Measurements from ENCODE around the gene RNU6-8. TPM values are rescaled to one million over a fixed set of nuclear protein-coding genes. Genes with fewer than 3 reads are reported as not detected.

The RNU6-8 gene
- total RNA-seq, 1 experiment from 2014 or later: not detected

DNA sequence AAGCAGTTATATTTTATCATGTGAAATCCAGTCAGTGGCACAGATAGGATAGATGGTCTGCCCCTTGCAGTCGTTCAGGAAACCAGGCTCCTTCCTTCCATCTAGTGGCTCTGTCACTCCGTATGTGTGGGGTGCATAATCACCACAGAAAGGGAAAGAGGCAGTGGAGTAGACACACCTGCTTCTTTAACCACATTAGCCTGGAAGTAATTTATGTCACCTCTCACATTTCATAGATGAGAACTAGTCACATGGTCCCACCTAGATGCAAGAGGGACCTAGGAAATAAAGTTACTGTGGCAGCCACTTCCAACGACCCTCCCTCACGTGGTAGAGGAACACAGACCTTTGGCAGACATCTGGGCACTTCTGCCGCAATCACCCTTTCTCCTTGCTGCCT is 14.2 kb upstream of the RNU6-8 start:
- CTCF ChIA-PET: no interaction called here
- H3K9me2 ChIP-seq (ENCODE audit: insufficient read depth): no peaks in the 10 kb centered on the region
- POLR2A ChIA-PET (ENCODE audit: unreplicated experiment): no interaction called here

DNA sequence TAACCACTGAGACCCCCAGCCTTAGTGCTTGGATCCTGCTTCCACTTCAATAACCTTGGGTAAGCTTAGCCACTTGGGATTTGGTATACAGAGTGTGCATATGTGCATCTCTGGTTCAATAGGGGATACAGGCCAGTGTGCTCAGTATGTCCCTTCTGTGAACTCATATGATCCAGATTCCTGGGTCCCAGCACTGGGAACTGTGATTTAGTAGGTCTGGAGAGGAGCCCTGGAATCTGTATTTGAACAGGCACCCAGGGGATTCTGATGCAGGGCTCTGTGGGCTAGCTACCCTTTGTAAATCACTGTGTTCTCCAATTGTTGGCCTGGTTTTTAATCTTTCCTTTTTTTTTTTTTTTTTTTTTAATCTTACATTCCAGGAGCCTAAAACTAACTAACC is 9.8 kb upstream of the RNU6-8 start:
- POLR2A ChIA-PET (ENCODE audit: unreplicated experiment): no interaction called here
- H3K79me2 ChIP-seq (ENCODE audit: low read depth): no peaks in the 10 kb centered on the region
- intact Hi-C loops (cut with micrococcal nuclease; ENCODE audit: unreplicated experiment): no loop called here
- H3K36me3 ChIP-seq (ENCODE audit: low read depth): no peaks in the 10 kb centered on the region
- H2AFZ ChIP-seq: no peak overlapping the region
- H3K4me3 ChIP-seq: no peak overlapping the region
- no peak for DNase-seq
- no TSS peak for BruUV-seq (replicated peaks)
- no peaks in the 10 kb centered on the region for H4K20me1 ChIP-seq (ENCODE audit: insufficient read depth)
- no peak for TF ChIP-seq EZH2 (IDR thresholded peaks at IDR 0.05; ENCODE audit: low read depth)
- TF ChIP-seq, protein P1, sequence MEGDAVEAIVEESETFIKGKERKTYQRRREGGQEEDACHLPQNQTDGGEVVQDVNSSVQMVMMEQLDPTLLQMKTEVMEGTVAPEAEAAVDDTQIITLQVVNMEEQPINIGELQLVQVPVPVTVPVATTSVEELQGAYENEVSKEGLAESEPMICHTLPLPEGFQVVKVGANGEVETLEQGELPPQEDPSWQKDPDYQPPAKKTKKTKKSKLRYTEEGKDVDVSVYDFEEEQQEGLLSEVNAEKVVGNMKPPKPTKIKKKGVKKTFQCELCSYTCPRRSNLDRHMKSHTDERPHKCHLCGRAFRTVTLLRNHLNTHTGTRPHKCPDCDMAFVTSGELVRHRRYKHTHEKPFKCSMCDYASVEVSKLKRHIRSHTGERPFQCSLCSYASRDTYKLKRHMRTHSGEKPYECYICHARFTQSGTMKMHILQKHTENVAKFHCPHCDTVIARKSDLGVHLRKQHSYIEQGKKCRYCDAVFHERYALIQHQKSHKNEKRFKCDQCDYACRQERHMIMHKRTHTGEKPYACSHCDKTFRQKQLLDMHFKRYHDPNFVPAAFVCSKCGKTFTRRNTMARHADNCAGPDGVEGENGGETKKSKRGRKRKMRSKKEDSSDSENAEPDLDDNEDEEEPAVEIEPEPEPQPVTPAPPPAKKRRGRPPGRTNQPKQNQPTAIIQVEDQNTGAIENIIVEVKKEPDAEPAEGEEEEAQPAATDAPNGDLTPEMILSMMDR (conservative IDR thresholded peaks at IDR 0.05): no peak
- H3F3A ChIP-seq (ENCODE audit: insufficient read depth, low read depth): no peaks in the 10 kb centered on the region
- no peak overlapping the region for H3K4me2 ChIP-seq
- H3K27me3 ChIP-seq (ENCODE audit: insufficient read depth, low read depth): no peaks in the 10 kb centered on the region
- CTCF ChIA-PET: no interaction called here
- no peak overlapping the region for H3K27ac ChIP-seq
- H3K9me3 ChIP-seq (ENCODE audit: insufficient read depth, low read depth): no peaks in the 10 kb centered on the region
- no peaks in the 10 kb centered on the region for H3K9me2 ChIP-seq (ENCODE audit: insufficient read depth)
- no peaks in the 10 kb centered on the region for H3K4me1 ChIP-seq (replicated peaks; ENCODE audit: insufficient read depth)

More for the DNA sequence above, 14.2 kb upstream of the RNU6-8 start:
- Histone ChIP-seq H3F3A (ENCODE audit: insufficient read depth, low read depth) (no peaks in the 10 kb centered on the region), H3K4me3 (no peak overlapping the region), H3K27ac (no peak overlapping the region), H3K4me1 (replicated peaks; ENCODE audit: insufficient read depth) (no peaks in the 10 kb centered on the region), H3K27me3 (ENCODE audit: insufficient read depth, low read depth) (no peaks in the 10 kb centered on the region), H3K9me3 (ENCODE audit: insufficient read depth, low read depth) (no peaks in the 10 kb centered on the region), H3K4me2 (no peak overlapping the region), H3K79me2 (ENCODE audit: low read depth) (no peaks in the 10 kb centered on the region), H3K36me3 (ENCODE audit: low read depth) (no peaks in the 10 kb centered on the region), H2AFZ (no peak overlapping the region), H4K20me1 (ENCODE audit: insufficient read depth) (no peaks in the 10 kb centered on the region)
- TF ChIP-seq, protein P1 (conservative IDR thresholded peaks at IDR 0.05): no peak
- TF ChIP-seq EZH2 (IDR thresholded peaks at IDR 0.05; ENCODE audit: low read depth): no peak
- DNase-seq: no peak
- intact Hi-C loops (cut with micrococcal nuclease; ENCODE audit: unreplicated experiment): no loop called here
- BruUV-seq (replicated peaks): no TSS peak

DNA sequence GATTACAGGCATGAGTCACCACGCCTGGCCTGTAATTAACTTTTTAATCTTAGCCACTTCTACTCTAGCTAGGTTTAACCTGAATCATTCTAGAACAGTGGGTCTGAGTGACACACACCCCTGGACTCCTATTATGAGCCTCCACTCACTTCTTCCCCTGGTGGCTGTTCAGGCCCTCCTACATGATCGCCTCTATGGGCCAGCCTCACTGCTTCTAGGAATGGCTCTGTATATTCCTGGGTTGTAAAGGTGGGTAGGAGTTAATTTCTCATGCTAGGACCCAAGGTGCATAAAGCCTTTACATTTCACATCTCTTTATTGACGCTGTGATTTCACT is 8.0 kb upstream of the RNU6-8 start:
- H3K9me2 ChIP-seq (ENCODE audit: insufficient read depth): no peaks in the 10 kb centered on the region
- no peaks in the 10 kb centered on the region for H3K4me1 ChIP-seq (replicated peaks; ENCODE audit: insufficient read depth)
- CTCF ChIA-PET: no interaction called here
- no peaks in the 10 kb centered on the region for H3K27me3 ChIP-seq (ENCODE audit: insufficient read depth, low read depth)
- intact Hi-C loops (cut with micrococcal nuclease; ENCODE audit: unreplicated experiment): no loop called here
- no peak for TF ChIP-seq EZH2 (IDR thresholded peaks at IDR 0.05; ENCODE audit: low read depth)
- TF ChIP-seq, protein P1 (conservative IDR thresholded peaks at IDR 0.05): no peak
- no peaks in the 10 kb centered on the region for H4K20me1 ChIP-seq (ENCODE audit: insufficient read depth)
- no TSS peak for BruUV-seq (replicated peaks)
- H2AFZ ChIP-seq: no peak overlapping the region
- POLR2A ChIA-PET (ENCODE audit: unreplicated experiment): no interaction called here
- H3F3A ChIP-seq (ENCODE audit: insufficient read depth, low read depth): no peaks in the 10 kb centered on the region
- no peaks in the 10 kb centered on the region for H3K79me2 ChIP-seq (ENCODE audit: low read depth)
- no peak overlapping the region for H3K4me2 ChIP-seq
- no peaks in the 10 kb centered on the region for H3K36me3 ChIP-seq (ENCODE audit: low read depth)
- no peaks in the 10 kb centered on the region for H3K9me3 ChIP-seq (ENCODE audit: insufficient read depth, low read depth)
- no peak overlapping the region for H3K27ac ChIP-seq
- DNase-seq: no peak
- no peak overlapping the region for H3K4me3 ChIP-seq
